Breast epithelium (tissue), 4 donors: ENCODE data around the gene CAPN15. TPM values are rescaled to one million over a fixed set of nuclear protein-coding genes. Genes with fewer than 3 reads are reported as not detected.
A peak's percentile ranks its signal among the peaks of the same experiment; 100 is the strongest.

Experiments
- DNase-seq, 2 donors: peaks; one replicate each; pipeline ENCODE4 v3.0.0-alpha.2; 2019; ENCODE audit warnings: low spot score in 2 of 2
- H3K27ac ChIP-seq, 2 donors: fragments of 200-600 bp; sonication (generic) in 1 of 2; one replicate each; pipeline ENCODE4 v1.5.1; 2016 to 2019; ENCODE audit warnings: mild to moderate bottlenecking in 1 of 2
- H3K27me3 ChIP-seq, 2 donors: fragments of 200-600 bp; sonication (generic) in 1 of 2; one replicate each; pipeline versions ENCODE4 v1.5.1 to v1.6.0; 2017 to 2019; ENCODE audit warnings: control low read depth in 1 of 2, mild to moderate bottlenecking in 1 of 2
- H3K36me3 ChIP-seq: fragments of 200-600 bp; one replicate; pipeline ENCODE4 v1.5.1; 2019
- H3K4me1 ChIP-seq, 2 donors: fragments of 200-600 bp; sonication (generic); one replicate each; pipeline ENCODE4 v1.5.1; 2016 to 2019; ENCODE audit warnings: control low read depth in 1 of 2
- H3K4me3 ChIP-seq, 3 donors: fragments of 200-600 bp; sonication (generic); 1 replicate in 2 of 3; 2 replicates in 1 of 3; pipeline ENCODE4 v1.5.1; 2016 to 2019; ENCODE audit warnings: mild to moderate bottlenecking in 3 of 3, moderate library complexity in 2 of 3
- H3K9me3 ChIP-seq, 2 donors: fragments of 200-600 bp; sonication (generic) in 1 of 2; one replicate each; pipeline ENCODE4 v1.5.1; 2016 to 2019; ENCODE audit warnings: control low read depth in 1 of 2
- CTCF ChIP-seq, 3 donors: fragments of 450-650 bp; IDR thresholded peaks; one replicate each; pipeline ENCODE4 v1.5.1; 2016 to 2017; ENCODE audit warnings: antibody characterized with exemption in 3 of 3, mild to moderate bottlenecking in 3 of 3, moderate library complexity in 3 of 3
- POLR2A ChIP-seq: fragments of 450-650 bp; IDR thresholded peaks from one replicate; pipeline ENCODE4 v1.6.1; 2016; ENCODE audit warnings: antibody characterized with exemption, mild to moderate bottlenecking, moderate library complexity
- POLR2AphosphoS5 ChIP-seq, 3 donors: sonication (generic); formaldehyde crosslinking; IDR thresholded peaks; one replicate each; pipeline ENCODE4 v1.6.1; 2017; ENCODE audit warnings: antibody characterized with exemption in 3 of 3
- intact Hi-C: fragments of 100-400 bp; cut with DNase I; formaldehyde crosslinking; loops from one replicate; pipeline ENCODE4 v1.15.1; 2023; ENCODE audit warnings: low total_unique reads
- total RNA-seq, 3 donors: library from RNA; depleted of rRNA; stranded (reverse); fragments of >200 nt; gene quantifications; one replicate each; pipeline ENCODE4 v1.1.0, GENCODE V29; 2016

CAPN15 gene
- total RNA-seq, 3 donors from 2014 or later = 15.4 to 27.2 (median 15.5) TPM

GRCh38 chr16:560701-561412 is 33.3 kb downstream of the CAPN15 start:
- no peak overlapping the region for H3K27ac ChIP-seq
- no peak for DNase-seq
- intact Hi-C loops = no loop called here
- H3K36me3 ChIP-seq = no peaks in the 10 kb centered on the region
- H3K9me3 ChIP-seq = no peaks in the 10 kb centered on the region
- no peak for TF ChIP-seq POLR2AphosphoS5 (IDR thresholded peaks at IDR 0.05)
- no peak for TF ChIP-seq CTCF (IDR thresholded peaks at IDR 0.05)
- TF ChIP-seq POLR2A = no peak
- H3K27me3 ChIP-seq = peaks cover 5 to 41% of the 10 kb centered on the region in 2 donors
- peaks cover 4 to 8% of the 10 kb centered on the region in 2 donors for H3K4me1 ChIP-seq
- peak overlapping the region in 2 of 3 donors; percentile 29 to 60 for H3K4me3 ChIP-seq

GRCh38 chr16:561413-561794 is 33.9 kb downstream of the CAPN15 start:
- Histone ChIP-seq H3K4me1 (peaks cover 10 to 13% of the 10 kb centered on the region in 2 donors), H3K27ac (no peak overlapping the region), H3K27me3 (peaks cover 5 to 41% of the 10 kb centered on the region in 2 donors), H3K4me3 (no peak overlapping the region), H3K36me3 (no peaks in the 10 kb centered on the region), H3K9me3 (no peaks in the 10 kb centered on the region)
- no peak for TF ChIP-seq POLR2A
- no peak for TF ChIP-seq POLR2AphosphoS5 (IDR thresholded peaks at IDR 0.05)
- TF ChIP-seq CTCF (IDR thresholded peaks at IDR 0.05) = no peak
- no peak for DNase-seq
- intact Hi-C loops = no loop called here

- no peak for DNase-seq
- H3K4me3 ChIP-seq = no peak overlapping the region
- H3K36me3 ChIP-seq = no peaks in the 10 kb centered on the region
- peaks cover 5 to 41% of the 10 kb centered on the region in 2 donors for H3K27me3 ChIP-seq
- no peak for TF ChIP-seq POLR2A
- TF ChIP-seq CTCF (IDR thresholded peaks at IDR 0.05) = no peak
- no peak for TF ChIP-seq POLR2AphosphoS5 (IDR thresholded peaks at IDR 0.05)
- no peak overlapping the region for H3K27ac ChIP-seq
- H3K4me1 ChIP-seq = peaks cover 17 to 18% of the 10 kb centered on the region in 2 donors
- intact Hi-C loops = no loop called here
- no peaks in the 10 kb centered on the region for H3K9me3 ChIP-seq
Measured at GRCh38 chr16:561957-562938, 34.7 kb downstream of the CAPN15 start.

- no peaks in the 10 kb centered on the region for H3K36me3 ChIP-seq
- H3K4me3 ChIP-seq = no peak overlapping the region
- H3K27ac ChIP-seq = no peak overlapping the region
- no peak for TF ChIP-seq POLR2A
- TF ChIP-seq CTCF (IDR thresholded peaks at IDR 0.05) = no peak
- no peak for TF ChIP-seq POLR2AphosphoS5 (IDR thresholded peaks at IDR 0.05)
- H3K4me1 ChIP-seq = peaks cover 17 to 21% of the 10 kb centered on the region in 2 donors
- DNase-seq = no peak
- intact Hi-C loops = no loop called here
- H3K27me3 ChIP-seq = peaks cover 5 to 39% of the 10 kb centered on the region in 2 donors
- H3K9me3 ChIP-seq = no peaks in the 10 kb centered on the region
Measured at GRCh38 chr16:563072-563644, 35.6 kb downstream of the CAPN15 start.
